Astrocyte (in vitro differentiated cells and primary cell): ENCODE results near the gene DENND4C.
"Not testable (repeated sequence)": the region's sequence is repeated elsewhere in the genome, so short reads cannot be mapped to it uniquely, and the experiment has no call there.

ENCODE experiments used
- CTCF ChIP-seq: IDR thresholded peaks from 2 replicates; pipeline ENCODE4 v1.5.1; 2011; ENCODE audit warnings: low read depth, mild to moderate bottlenecking, inconsistent platforms, low read length, moderate library complexity; ENCODE audit not compliant: insufficient read depth
- EZH2 ChIP-seq: IDR thresholded peaks from 2 replicates; pipeline ENCODE4 v1.6.1; 2012; ENCODE audit warnings: mild to moderate bottlenecking, low read length, inconsistent platforms; ENCODE audit not compliant: insufficient read depth

- TF ChIP-seq CTCF, EZH2: not testable (repeated sequence)
Measured at GRCh38 chr9:19389539-19389938, 159.0 kb downstream of the DENND4C start.
